Peyer's patch (tissue), 4 donors: ENCODE measurements around the gene PAM.

Experiments used
- POLR2A ChIP-seq, 2 donors: fragments of 450-650 bp; IDR thresholded peaks; one replicate each; pipeline ENCODE4 v1.5.1; 2017; ENCODE audit warnings: antibody characterized with exemption in 2 of 2, mild to moderate bottlenecking in 2 of 2, moderate library complexity in 2 of 2
- TF ChIP-seq, protein P1 (sequence below), 6 experiments: fragments of 450-650 bp in 4 of 6; fragments of 200-600 bp in 2 of 6; sonication (generic) in 1 of 6; IDR thresholded peaks; one replicate each; pipeline ENCODE4 v1.5.1; 2017 to 2019; ENCODE audit warnings: antibody characterized with exemption in 6 of 6, mild to moderate bottlenecking in 3 of 6, moderate library complexity in 1 of 6

DNA sequence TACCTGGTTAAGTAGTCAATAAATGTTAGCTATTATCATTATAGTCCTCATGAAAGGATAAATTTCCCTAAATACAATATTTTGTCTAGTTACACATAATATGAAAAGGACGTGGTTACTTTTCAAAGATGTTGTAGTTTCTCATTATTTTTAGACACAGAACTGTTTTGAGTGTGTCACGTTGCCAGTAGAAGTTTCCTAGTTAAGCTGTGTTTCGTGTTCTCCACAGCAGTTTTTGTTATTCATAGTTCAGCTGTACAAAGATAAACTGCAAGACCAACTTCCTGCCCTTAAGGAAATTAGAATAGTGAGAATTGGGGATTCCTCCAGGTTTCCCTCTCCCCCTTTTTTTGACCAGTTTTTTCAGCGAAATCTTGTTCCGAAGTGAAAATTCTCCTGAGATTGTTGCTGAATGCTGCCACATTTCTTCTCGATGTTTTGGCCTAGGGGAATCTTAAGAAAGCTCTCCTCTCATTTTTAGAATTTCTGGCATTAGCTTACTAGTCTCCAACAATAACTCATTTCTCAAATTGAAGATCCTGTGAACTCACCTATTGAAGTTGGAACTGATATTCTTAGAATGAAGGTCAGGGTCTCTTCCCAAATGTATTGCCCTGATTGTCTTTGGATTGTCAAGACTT lies 176.1 kb downstream of the PAM start:
- TF ChIP-seq, protein P1, sequence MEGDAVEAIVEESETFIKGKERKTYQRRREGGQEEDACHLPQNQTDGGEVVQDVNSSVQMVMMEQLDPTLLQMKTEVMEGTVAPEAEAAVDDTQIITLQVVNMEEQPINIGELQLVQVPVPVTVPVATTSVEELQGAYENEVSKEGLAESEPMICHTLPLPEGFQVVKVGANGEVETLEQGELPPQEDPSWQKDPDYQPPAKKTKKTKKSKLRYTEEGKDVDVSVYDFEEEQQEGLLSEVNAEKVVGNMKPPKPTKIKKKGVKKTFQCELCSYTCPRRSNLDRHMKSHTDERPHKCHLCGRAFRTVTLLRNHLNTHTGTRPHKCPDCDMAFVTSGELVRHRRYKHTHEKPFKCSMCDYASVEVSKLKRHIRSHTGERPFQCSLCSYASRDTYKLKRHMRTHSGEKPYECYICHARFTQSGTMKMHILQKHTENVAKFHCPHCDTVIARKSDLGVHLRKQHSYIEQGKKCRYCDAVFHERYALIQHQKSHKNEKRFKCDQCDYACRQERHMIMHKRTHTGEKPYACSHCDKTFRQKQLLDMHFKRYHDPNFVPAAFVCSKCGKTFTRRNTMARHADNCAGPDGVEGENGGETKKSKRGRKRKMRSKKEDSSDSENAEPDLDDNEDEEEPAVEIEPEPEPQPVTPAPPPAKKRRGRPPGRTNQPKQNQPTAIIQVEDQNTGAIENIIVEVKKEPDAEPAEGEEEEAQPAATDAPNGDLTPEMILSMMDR (IDR thresholded peaks at IDR 0.05): no peak
- no peak for TF ChIP-seq POLR2A (IDR thresholded peaks at IDR 0.05)
